GM13977 (cell line): ENCODE data around the gene MSMP.

Experiments used
- DNase-seq: peaks from one replicate; pipeline ENCODE4 v3.0.0; 2012; ENCODE audit warnings: low spot score
- CTCF ChIP-seq: IDR thresholded peaks from 2 replicates; pipeline ENCODE4 v1.5.1; 2012; ENCODE audit warnings: mild to moderate bottlenecking, control low read depth; ENCODE audit not compliant: insufficient read depth; ENCODE audit errors: extremely low read depth, missing control alignments
- in situ Hi-C: fragments of 300-500 bp; cut with MboI; formaldehyde crosslinking; loops from one replicate; pipeline ENCODE4 v1.12.0; 2022; ENCODE audit warnings: low sequenced_read_pairs, low pct_unique_long_range_greater_than_20kb, mixed read lengths, inconsistent platforms; ENCODE audit not compliant: unreplicated experiment

MSMP gene

DNA sequence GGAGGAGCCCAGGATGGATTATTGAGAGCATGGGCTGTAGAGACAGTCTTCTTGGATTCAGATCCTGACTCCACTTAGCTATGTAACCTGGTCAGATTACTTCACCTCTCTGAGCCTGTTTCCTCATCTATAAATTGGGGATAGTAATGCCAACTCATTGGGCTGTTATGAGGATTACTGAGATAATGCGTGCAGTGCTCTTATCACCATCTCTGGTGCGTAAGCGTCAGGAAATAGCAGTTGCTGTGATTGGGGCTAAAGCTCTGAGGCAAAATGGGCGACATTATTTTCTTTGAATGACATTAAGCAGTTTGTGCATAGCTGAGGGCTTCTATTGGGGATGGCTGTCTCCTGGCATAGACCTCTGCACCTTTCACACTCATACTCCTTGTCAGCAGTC, 995 bp upstream of the MSMP start:
- no peak for TF ChIP-seq CTCF
- in situ Hi-C loops = no loop called here
- DNase-seq = no peak

- no peak for DNase-seq
- TF ChIP-seq CTCF = no peak
- in situ Hi-C loops = no loop called here
Observed at GRCh38 chr9:35753466-35753865, 610 bp downstream of the MSMP start.

GRCh38 chr9:35750256-35750531, 3.9 kb downstream of the MSMP start:
- in situ Hi-C loops = no loop called here
- no peak for TF ChIP-seq CTCF
- no peak for DNase-seq

GRCh38 chr9:35749515-35750255, 4.4 kb downstream of the MSMP start:
- TF ChIP-seq CTCF = no peak
- DNase-seq = peak; percentile 45
- in situ Hi-C loops = no loop called here

DNA sequence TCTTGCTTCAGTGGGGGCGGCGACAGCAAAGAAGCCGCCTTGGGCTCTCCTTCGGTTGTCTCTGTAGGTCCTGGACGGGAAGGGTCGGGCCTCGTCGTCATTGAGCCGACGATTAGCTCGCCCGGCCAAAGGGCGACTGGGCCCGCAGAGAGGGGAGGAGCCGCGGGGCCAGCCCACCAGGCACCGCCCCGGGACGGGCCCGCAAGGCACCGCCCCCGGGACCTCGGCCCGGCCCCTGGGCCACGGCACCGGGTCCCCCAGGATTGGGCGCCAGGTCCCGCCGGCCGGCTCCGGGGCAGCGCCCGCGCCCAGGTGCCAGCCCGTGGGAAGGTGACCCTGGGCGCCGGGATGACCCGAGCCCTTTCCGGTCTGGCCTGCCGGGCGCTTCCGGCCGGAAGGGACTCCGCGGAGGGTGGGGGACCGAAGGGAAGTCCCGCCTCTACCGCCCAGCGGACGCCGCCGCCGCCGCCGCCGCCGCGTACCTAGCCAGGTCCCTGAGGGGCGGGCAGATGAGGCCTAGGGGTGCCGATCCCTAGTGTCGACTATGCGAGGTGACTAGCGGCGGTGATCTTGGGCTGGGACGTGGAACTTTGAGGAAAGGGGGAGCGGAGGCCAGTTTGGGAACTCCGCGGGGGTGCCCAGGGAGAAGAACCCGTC, 5.1 kb downstream of the MSMP start, which contains the start of the genes GBA2 and RGP1:
TSS of gene GBA2 (minus strand) at position 371 of the 657 bp plus-strand sequence. CDS start 524 bp downstream, outside the sequence.
TSS of gene RGP1 (plus strand) at position 430 of the 657 bp plus-strand sequence. CDS start 469 bp downstream, outside the sequence.
- no peak for TF ChIP-seq CTCF
- in situ Hi-C loops = no loop called here
- DNase-seq = peak; percentile 87

- no peak for TF ChIP-seq CTCF
- DNase-seq = no peak
- in situ Hi-C loops = no loop called here
Observed at GRCh38 chr9:35748242-35748857, 5.7 kb downstream of the MSMP start.
